Measurements from ENCODE around the gene RNF17.

The RNF17 gene

GRCh38 chr13:24906268-24906667 is 142.3 kb downstream of the RNF17 start:
- no peak for FAIRE-seq

- no peak for FAIRE-seq
Observed at GRCh38 chr13:24910502-24911132, 146.6 kb downstream of the RNF17 start.

- FAIRE-seq: no peak
Observed at GRCh38 chr13:24911133-24911908, 147.4 kb downstream of the RNF17 start.

- FAIRE-seq: no peak
Observed at GRCh38 chr13:24916464-24916863, 152.5 kb downstream of the RNF17 start.

GRCh38 chr13:24921003-24921402 is 157.0 kb downstream of the RNF17 start:
- FAIRE-seq: no peak

- FAIRE-seq: no peak
Observed at GRCh38 chr13:24921881-24922280, 157.9 kb downstream of the RNF17 start.

GRCh38 chr13:24922387-24922744 is 158.4 kb downstream of the RNF17 start:
- no peak for FAIRE-seq

GRCh38 chr13:24922745-24923591 is 159.0 kb downstream of the RNF17 start:
- peak; percentile 91 for FAIRE-seq

- no peak for FAIRE-seq
Observed at GRCh38 chr13:24925318-24926231, 161.6 kb downstream of the RNF17 start.

GRCh38 chr13:24927810-24928404 is 163.9 kb downstream of the RNF17 start:
- FAIRE-seq: no peak

- FAIRE-seq: no peak
Observed at GRCh38 chr13:24929196-24929595, 165.2 kb downstream of the RNF17 start.
